Activated gamma-delta T cell treated with Interleukin-2 at 50 U/mL for 16 hours (primary cell): ENCODE data around the gene CDYL.

Experiments
- DNase-seq: peaks from one replicate; pipeline ENCODE4 v3.0.0-alpha.2; 2020

CDYL gene

DNA sequence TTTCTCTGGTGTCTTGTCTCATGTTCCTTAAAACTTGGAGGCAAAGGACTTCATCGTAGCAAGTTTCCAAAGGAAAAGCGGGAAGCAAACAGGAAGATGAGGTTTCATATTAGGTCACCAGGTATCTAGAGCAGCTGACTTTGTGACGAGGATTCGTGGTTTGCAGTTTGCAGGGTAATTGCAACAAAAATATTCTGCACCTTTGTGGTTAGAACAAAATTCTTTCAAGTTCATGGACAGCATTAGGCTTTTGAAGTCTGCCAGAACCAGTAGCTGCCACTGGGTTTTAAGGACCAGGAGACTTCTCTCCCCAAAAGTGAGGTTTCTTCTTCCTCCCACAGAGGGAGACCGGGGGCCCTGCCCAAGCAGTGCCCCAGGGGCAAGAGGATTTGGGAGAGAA, 164.2 kb downstream of the CDYL start:
- DNase-seq, result no peak

DNA sequence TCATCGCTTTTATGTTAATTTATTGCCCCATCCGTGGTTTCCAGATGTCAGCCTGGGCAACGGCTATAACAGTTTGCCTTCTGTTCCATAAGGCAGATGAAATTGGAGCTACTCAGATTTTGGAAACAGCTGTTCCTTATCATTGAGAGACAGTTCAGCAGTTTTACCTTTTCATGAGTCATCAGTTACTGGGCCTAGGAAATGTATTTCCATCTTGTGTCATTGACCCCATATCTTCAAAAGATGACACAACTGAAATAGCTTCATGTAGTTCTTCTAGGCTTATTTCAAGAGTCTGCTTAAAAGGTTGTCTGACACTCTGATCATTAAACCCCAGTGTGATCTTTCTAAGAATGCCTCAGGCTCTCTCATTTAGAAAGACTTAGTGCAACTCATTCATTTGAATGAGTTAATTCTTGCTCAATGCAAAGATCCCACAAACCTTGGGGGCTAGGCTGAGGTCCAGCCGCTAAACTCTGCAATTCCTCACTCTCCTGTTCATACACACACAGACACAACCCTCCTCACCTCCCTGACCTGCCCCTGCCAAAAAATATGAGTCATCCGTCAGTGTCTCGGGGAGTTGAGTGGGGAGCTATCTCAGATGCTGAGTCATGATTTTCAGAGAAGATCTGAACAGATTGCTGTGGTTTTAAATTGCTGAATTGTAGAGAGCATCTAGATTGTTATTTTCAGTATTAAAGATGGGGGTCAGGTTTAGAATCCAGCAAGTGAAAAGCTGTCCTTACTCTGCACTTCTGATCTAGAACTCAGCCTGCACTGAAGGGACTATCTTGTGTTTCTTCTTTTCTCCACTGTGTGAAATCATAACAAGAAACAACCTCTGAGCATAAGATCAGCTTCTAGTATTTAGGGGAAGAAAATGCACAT, 165.8 kb downstream of the CDYL start:
- peak; percentile 35 for DNase-seq

DNA sequence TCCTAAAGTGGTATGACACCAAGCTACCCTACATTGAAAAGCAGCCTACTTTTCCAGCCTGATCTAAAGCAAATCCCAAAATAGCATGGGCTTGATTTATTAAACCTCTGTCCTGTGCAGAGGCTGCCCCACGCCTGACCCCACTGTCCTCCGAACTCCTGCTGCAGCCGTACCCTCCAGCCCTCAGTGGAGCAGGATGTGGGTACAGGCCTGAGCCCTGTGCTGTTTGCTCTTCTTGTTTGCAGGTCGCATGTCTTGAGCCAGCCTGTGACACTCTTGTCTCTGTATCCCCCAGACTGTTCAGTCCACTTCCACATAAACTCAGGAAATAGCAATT, 166.4 kb downstream of the CDYL start:
- DNase-seq, result no peak

DNA sequence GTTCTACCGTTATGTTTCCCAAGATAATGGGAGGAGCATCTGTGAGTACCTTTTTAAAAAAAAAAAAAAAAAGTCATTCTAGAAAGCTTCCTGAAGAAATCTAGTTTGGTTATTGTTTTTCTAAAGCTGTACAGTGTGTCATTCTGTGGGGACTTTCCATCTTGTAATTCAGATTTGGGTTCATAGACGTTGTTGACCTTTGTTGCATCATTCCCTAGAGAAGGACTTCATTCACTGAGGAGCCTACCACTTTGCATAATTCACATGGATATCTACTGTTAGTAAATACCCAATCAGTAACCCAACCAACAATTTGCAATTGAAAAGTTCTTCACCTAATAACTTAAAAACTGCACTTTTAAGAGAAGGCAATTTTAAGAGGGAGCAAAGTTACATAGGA, 167.5 kb downstream of the CDYL start:
- no peak for DNase-seq

DNA sequence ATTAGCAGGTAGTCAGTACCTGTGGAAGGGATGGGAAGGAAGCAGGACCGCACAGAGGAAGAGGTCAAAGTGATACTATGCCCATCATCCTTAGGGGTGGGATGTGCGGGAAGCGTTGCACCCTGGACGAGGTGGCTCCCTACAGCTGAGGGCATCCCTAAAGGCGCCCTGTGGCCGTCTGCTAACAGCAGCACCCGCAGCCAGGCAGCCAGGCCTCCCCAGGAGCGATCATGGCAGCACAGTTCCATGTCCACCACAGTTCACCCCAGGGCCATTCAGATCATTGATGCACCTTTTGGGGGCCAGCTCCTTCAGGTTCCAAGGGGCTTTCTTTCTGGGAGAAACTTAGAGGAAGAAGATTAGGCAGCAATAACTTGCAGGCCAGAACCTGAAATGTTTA, 168.1 kb downstream of the CDYL start:
- no peak for DNase-seq

DNA sequence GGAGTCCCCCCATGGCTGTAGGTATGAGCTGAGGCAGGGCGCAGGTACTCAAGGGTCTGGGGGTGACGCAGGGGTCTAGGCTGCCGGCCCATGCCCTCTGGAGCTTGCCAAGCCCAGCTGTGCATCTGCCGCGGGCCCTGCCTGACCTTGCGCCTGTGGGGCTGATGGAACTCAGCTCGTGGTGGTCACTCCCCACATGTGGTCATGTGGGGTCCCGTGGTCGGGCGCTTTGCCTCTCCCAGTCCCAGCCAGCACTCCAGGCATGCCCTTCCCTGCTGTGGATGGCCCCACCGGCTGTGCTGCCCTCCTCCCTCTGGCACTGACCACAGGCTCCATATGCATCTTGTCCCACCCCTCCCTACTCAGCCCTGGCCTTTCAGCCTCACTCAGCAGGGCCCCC, 170.3 kb downstream of the CDYL start:
- no peak for DNase-seq

DNA sequence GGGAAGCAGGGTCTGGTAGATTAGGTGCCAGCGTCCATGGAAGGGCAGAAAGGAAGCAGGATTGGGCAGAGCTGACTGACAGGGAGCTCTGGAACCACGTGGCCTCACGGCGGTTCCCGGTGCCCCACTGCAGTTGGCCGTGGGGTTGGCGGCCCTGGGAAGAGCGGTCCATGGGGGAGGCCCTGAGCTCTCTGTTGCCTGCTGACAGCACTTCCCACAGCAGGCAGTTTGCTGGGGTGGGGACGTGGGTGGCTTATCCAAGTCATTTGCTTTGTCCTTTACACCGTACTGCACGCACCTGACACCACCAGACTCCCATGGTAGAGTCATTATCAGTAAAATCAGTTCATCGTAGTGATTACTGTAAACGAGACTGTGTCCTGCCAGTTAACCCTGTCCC, 171.5 kb downstream of the CDYL start:
- no peak for DNase-seq

DNA sequence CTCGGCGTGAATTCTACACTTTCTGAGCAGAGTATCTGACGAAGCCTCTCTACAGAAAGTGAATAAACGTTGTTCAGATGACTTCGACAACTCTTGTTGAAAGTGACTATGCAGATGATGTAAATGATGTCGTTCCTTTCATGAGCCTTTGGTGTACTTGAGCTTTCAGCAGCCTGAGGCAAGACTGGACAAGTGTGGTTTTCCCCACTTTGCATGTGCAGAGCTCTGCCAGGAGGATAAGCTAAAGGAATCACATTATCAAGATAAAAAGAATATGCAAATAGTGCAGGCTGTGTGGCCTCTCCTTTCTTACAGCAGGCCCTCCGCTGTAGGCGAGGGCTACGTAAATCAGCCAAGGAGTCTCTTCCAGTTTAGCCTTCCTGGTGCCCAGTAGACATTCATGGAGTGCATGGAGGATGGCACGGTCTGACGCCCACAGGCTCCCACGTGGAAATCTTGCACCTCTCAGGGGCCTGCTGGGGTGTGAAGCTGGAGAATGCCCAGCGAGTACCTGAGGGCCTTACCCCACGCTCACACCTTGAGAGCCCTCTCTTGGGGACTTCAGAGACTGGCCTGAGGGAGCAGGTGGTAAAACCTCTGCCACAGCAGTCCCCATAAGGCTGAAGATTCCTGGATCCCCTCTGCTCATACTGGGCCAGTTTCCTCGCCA, 172.7 kb downstream of the CDYL start:
- DNase-seq, result no peak

DNA sequence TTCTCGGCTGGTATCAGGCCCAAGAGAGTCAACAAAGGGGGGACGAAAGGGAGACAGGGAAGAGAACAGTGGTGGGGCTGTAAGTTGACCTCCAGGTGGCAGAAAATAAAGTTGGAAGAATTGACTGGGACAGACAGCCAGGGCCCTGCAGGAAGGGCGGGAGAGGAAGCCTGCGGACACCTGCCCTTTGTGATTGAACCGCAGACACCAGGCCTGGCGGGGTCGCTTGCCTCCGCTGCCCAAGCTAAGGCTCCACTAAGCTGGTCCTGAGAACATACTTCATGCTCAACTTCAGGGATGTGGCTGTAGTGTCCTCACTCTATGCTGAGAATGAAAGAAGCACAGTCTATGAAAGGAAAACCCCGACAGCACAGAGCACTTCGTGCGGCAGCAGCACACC, 173.9 kb downstream of the CDYL start:
- no peak for DNase-seq

DNA sequence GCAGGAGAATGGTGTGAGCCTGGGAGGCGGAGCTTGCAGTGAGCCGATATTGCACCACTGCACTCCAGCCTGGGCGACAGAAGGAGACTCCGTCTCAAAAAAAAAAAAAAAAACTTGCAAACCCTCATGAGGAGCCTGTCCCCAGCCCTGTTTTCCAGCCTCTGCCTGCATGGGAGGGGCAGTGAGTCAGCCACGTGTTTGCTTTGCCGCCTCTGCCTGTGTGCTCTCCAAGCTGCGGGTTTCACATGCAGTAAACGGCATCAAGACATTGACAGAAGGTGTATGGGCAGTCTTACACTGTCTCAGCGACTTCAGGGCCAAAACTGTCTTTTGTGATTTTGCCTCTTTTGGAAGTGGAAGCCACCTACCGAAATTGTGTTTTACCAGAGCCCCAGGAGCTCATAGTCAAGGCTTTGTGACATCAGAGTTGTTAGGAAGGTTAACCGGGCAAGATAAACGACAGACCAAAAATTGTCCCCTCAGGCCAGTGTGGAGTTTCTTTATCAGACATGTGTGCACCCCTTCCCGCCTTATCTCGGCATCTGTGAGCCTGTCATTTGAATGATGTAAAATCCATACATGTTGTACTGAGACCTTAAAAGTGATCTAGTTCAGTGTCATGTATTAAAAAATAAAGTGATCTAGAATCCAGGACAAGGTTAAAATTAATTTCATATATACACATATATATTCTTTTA, 174.8 kb downstream of the CDYL start:
- no peak for DNase-seq

DNA sequence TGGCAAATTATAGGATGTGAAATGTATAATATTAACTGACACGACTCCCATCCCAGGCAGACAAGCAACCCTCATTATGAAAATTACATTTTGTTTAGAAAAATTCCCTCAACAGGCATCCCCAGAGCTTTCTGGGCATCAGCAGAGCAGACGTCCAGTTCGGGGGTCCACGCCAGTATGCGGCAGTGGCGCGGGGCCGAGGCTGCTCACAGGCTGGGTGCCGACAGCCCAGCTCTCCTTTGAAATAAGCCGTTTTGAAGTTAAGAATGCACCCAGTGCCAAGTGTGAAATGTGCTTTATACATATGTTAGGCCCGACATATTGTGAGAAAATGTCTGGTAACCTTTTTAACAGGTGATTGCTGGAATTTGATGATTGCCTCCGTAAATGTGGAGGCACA, 177.2 kb downstream of the CDYL start:
- DNase-seq, result no peak

DNA sequence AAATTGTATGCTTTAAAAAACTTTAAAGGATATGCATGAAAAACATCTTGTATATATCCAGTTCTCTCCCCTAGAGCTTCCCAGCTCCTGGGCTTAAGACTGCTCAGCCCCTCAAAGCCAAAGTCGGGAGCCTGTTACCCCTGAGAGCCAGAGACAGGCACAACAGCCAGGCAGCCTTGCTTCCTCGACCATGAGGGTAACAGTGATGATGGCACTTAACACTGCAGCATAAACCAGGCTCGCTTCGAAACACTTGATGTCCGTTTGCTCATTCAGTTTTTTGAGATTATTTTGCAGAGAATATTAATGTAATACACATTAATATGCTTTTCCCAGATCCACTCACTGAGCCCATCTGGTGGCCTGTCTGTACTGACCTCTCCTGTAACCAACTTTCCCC, 180.4 kb downstream of the CDYL start:
- no peak for DNase-seq

DNA sequence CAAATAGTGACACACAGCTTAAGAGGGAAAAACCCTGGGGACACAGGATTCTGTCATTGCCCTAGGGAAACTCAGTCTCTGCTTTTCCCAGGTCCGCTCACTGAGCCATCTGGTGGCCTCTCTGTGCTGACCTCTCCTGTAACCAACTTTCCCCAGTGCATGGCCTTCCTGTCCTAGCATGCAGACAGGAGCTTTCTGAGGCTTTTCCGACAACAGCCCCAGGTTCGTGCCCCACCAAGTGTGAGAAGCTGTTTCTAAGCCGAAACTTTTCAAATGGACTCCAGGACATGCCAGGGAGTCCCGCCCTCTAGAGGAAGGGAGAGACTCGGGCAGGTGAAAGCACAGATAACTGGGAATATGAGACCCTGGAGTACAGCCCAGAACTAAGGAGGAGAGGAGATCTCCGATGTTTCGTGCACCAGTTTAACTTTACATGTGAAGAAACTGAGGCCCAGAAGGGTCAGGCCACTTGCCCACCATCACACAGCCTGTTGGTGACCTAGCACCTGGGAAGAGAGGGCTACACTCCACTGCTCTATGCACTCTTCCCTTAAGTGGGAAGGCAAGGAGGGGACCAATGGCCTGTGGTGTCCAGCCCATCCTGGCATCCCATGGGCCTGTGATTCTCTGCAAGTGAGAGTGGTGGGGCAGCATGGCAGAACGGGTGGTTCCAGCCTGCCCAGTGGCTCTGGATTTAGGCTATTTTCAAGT, 181.5 kb downstream of the CDYL start:
- DNase-seq, result no peak

DNA sequence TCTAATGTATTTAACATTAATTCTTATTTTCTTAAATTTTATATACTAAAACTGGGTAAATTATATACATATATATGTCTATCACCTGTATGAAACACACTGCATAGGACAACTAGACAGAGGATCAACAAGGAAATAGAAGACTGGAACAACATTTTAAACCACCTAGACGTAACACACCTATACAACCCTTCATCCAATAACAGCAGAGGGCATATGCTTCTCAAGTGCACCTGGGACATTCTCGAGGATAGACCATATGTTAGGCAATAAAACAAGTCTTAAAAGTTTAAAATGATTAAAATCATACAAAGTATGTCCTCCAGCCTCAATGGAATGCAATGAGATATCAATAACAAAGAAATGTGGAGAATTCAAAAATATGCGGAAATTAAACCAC, 182.4 kb downstream of the CDYL start:
- DNase-seq, result no peak

DNA sequence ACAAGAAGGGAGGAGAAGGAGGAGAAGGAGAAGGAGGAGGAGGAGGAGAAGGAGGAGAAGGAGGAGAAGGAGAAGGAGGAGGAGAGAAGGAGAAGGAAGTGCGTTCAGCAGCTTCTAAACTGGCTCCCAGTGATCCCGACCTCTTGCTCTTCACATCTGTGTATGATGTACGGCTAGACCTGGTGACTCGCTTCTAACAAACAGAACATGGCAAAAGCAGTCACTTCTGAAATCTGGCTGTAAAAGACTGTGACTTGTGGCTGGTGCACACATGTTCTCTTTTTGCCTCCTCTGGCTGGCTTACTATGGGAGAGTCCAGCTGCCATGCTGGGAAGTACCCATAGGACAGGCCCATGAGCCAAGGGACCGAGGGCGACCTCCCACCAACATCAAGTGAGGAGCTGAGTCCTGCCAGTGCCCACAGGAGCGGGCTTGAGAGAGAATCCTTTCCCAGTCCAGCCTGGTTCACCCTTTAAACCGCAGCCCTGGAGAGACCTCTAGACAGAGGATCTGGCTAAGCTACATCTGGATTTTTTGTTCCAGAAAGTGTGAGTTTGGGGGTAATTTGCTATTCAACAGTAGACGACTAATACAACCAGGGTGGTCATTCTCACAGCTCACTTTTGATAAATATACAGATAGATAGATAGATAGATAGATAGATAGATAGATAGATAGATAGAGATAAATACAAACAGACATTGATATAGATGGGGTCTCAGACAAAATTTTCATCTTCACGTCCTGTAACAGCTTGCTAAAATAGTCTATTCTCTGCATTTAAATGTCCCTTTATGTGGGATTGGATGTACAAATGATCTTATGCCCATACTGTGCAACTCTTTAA, 185.3 kb downstream of the CDYL start:
- no peak for DNase-seq

DNA sequence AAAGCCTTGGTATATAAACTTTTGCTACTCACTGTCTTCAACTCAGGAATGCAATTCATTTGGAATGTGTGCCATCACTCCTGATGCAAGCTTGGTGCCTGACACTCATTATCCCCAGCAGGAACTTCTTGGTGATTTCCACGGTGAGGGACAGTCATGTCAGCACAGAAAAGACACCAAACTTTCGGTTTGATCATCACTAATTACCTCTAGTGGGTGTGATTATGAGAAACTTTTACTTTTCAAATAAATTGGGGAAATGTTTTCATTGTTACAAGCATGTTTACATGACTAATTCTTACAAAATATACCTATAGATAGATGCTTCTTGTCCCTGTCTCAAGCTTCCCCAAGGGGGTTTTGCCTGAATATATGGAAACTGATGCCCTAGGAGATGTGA, 186.7 kb downstream of the CDYL start:
- no peak for DNase-seq

DNA sequence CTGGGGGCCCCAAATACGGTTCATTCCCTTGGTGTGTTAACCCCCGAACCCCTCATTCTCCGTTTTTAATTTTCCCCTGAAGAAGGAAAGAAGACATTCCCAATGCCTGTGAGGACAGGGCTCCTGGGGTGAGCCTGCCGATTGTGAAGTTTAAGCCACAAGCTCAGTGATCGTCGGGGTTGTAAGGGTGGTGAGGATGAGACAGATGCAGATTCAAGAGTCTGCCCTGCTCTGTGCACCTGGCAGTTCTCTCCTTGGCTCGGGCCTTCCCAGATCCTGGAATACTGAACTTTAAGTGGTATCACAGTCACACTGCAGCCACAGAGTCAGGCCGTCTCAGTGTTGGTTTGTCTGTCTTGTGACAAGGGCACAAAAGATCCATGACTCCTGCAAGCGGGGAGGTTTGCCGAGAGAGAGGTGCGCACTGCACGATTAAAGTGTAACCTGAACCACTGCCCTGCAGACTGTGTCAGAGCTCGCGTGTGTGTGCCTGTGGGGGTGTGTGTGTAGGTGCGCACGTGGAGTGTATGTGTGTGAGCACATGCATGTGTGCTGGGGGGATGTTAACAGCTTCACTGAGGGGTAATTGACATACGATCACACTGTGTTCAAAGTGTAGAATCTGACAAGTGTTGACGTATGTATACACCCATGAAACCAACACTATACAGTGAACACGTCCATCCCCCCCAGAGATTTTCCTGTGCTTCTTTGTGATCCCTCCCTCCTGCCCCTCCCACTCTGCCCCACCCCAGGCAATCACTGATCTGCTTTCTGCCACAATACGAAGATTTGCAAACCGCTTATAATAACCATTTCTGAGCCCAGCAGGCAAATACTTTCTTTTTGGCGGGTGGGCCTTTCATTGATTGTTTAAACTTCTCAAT, 188.7 kb downstream of the CDYL start:
- no peak for DNase-seq

DNA sequence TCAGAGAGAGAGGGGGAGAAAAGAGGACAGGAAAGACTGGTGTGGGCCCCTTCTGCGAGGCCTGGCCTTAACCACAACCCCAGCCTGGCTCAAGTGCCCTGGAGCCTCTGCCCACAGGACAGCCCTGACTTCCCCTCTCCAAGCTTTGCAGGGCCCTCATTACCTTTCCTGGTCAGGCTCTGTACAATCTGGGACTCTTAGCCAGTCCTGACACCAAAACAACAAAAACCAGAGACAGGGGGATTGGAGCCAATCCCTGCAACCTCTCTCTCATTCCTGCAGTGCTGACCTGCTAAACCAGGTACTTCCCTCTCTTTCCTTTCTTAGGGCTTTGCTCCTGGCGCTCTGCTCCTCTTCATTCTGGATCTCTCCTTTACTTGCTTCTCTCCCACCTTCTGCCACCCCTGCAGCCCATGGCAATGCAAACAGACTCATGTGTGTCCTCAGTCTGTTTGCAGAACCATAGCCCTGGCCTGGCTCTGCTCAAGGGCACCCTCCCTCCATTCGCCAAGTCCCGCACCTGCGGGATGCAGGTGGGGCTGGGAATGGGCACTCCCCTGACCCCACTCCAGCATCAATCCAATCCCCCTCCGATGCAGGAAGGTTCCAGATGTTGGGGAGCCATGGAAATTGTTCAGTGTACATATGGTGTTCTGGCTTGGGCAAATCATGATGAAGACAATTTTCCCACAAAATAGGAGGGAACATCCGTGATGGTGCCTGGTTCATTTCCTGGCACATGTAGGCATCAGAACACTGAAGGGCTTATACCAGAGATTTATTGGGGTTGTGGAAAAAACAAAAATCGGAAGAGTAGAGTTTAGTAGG, 189.6 kb downstream of the CDYL start:
- no peak for DNase-seq

DNA sequence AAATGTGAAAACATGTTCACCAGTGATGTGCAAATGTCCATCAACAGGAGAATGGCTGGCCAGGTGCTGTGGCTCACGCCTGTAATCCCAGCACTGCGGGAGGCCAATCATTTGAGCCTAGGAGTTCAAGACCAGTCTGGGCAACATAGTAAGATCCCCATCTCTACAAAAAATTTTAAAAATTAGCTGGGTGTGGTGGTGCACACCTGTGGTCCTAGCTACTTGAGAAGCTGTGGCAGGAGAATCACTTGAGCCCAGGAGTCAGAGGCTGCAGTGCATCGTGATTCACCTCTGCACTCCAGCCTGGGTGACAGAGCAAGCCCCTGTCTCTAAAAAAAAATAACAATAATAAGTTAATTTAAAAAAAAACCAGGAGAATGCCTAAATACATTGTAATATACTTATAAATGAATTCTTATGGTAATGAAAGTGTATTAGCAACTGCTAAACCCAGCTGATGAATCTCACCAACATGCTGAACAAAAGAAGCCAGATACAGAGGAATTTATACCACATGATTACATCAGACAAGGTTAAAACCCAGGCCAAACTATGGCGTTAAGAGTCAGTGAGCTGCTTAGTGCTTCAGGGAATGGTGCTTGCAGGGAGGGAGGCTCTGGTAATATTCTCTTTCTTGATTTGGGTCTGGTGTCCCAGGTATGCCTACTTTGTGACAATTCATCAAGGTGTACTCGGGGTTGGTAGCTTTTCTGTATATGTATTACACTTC, 191.3 kb downstream of the CDYL start:
- no peak for DNase-seq
